DMS79 treated with DMSO at 0.1 percent for 48 hours (cell line): Measurements from ENCODE around the gene ERCC6L.

ENCODE experiments used
- DNase-seq: peaks from one replicate; lab custom pipeline; 2025; lab: John Stamatoyannopoulos, UW

ERCC6L gene

DNA sequence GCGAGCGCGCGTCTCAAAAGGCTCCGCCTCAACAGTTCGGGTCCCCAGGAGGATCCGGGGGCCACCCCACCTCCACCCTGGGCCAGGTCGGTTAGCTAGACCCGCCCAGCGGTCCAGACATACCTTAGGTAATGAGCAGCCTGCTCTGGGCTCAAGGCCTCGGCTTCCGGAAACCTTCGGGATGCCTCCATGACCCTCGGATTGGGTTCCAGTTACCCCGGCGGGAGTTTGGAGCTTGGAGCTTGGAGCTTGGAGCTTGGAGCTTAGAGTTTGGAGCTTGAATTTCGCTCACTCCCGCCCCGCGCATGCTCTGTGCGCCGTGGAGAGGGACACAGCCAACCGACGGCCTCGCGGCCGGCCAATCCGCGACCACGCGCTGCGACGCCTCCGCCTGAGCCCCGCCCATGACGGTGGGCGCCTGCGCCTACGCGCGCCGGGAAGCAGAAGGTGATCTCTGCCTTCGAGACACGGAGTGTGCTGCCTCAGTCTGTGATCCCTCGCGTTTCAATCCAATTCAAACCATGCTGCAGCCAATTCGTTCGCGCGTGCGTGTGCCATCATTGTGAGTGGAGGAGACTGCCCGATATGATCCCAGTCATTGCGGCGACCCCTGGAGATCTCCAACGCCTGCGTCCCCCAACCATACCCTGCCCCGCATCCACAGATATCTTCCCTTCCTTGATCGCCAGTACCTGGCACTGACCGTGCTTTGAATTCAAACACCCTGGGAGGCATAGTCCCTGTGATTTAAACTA, at the start of gene ERCC6L:
TSS of gene ERCC6L (minus strand) at position 307 of the 755 bp plus-strand sequence. CDS start at position 191, 116 bp downstream.
- DNase-seq = peak; percentile 31

GRCh38 chrX:72282302-72282701, 43.5 kb upstream of the ERCC6L start:
- no peak for DNase-seq

GRCh38 chrX:72280321-72280845, 41.6 kb upstream of the ERCC6L start:
- peak; percentile 1 for DNase-seq

- no peak for DNase-seq
Measured at GRCh38 chrX:72276478-72276953, 37.7 kb upstream of the ERCC6L start.

DNA sequence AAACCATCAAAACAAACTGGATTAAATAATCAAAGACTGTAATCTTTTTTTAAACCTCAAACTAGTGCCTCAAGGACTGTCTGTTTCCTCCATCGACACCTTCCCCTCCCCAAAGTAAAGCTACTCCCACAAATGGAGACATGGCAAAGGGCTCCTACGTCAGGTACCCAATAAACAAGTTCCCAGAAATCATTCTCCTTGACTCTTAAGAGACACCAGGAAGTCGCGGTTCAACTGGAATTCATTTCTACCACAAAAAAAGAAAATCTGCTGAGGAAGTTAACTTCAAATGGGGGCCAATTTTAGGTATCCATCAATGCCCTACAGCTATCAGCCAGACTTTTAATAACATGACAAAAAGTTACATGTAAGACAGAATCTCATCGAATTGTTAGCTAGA, 35.7 kb upstream of the ERCC6L start:
- no peak for DNase-seq

DNA sequence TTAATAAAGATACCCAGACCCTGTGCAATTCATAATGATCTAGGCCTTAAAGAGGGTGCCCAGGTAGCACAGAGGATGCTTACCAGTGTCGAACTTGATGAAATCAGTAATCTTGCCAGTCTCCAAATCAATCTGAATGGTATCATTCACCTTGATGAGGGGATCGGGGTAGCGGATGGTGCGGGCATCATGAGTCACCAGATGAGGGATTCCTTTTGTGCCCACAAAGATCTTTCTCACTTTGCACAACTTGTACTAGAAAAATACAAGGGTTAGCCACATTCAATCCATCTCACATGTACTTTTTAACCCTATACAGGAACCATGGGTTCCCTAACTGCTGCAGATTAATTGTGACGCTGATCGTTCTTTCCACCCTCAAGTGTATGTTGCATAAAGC, 34.9 kb upstream of the ERCC6L start:
- no peak for DNase-seq

DNA sequence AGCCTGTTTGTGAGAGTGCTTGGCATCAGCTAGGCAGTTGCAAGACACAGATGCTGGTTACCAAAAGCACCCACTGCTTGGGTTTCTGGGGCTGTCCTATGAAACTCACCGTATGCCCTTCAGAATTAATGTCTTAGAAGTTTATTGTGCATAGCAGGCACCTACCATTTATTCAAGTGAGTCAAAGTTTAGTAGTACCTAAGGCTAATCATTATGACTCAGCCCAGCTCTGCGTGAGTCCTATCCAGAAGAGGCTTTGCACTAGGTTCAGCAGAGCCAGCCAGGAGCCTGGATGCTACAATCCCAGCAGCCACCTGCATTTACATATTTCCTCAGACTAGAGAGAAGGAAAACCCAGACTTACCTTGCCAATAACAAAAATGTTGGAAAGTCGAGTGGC, 34.0 kb upstream of the ERCC6L start:
- DNase-seq = no peak

GRCh38 chrX:72271812-72272211, 33.0 kb upstream of the ERCC6L start:
- DNase-seq = no peak

- DNase-seq = no peak
Measured at GRCh38 chrX:72271091-72271788, 32.4 kb upstream of the ERCC6L start.

DNA sequence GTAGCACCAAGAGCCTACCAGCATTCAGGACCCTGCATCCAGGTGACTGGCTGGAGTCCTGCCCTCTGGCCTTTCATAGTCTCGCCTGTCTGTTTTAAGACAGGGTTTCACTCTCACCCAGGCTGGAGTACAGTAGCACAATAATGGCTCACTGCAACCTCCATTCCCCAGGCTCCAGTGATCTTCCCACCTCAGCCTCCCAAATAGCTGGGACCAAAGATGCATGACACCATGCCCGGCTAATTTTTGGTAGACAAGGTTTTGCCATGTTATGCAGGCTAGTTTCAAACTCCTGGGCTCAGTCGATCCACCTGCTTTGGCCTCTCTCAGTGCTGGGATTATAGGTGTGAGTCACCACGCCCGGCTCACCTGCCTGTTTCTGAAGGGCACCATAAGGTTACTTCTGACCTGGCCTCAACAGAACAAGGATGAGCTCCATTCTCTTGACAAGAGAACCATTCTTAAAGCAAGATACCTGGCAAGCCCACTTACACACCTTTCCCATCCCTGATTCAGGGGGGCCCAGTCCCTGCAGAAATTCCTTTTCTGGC, 31.6 kb upstream of the ERCC6L start:
- no peak for DNase-seq

DNA sequence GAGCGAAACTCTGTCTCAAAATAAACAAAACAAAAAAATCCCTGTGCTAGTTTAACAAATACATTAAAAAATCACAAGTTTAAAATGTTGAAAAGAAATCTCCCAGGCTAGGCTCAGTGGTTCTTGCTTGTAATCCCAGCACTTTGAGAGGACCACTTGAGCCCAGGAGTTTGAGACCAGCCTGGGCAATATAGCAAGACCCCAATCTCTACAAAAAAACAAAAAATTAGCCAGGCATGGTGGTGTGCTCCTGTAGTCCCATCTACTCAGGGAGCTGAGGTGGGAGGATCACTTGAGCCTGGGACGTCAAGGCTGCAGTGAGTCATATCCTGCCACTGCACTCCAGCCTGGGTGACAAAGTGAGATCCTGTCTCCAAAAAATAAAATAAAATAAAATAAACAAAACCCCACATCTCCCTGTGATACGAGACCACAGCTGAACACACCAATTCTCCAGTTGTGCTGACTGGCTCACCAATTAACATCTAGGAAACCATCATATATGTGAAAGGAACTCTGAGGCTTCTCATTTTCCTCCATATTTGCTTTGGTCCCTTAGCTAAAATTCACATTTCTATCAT, 30.9 kb upstream of the ERCC6L start:
- no peak for DNase-seq

GRCh38 chrX:72268597-72269365, 30.0 kb upstream of the ERCC6L start:
- DNase-seq = no peak

- DNase-seq = no peak
Measured at GRCh38 chrX:72265263-72265662, 26.4 kb upstream of the ERCC6L start.

- DNase-seq = peak; percentile 50
Measured at GRCh38 chrX:72262077-72262476, 23.2 kb upstream of the ERCC6L start.

DNA sequence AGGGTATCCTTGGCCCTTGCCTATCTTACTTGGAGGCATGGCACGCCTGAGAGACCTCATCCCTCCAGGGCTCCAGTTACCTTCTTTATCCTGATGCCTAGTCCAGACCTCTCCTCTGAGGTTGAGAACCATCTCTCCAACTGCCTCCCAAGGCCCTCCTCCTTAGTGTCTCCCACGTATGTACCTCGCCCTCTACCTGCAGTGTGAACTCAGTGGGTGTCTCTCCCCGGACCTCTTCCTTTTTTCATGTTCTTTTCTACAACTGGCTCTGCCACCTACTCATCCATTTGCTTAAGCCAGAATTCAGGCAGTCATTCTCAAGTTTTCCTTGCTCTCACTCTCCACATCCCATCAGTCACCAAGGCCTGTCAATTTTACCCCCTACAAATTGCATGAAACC, 21.6 kb upstream of the ERCC6L start:
- DNase-seq = no peak

DNA sequence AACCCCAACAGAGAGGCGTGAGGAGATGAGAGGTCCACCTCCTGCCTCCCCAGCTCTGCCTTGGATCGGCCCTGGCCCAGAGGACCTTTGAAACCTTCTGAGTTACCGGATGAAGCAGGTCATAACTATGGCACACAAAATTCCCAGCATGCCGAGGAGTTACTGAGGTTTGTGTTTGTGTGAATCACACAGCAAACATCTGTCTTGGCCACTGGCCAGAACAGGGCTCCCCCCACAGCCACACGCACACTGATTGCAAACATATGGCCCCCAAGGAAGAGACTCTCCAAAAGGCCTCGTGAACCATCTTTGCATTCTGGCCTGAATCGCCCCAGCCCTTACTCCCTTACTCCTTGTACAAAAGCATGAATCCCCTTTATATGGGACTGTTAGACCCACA, 19.3 kb upstream of the ERCC6L start:
- no peak for DNase-seq

- DNase-seq = no peak
Measured at GRCh38 chrX:72255864-72256263, 17.0 kb upstream of the ERCC6L start.

DNA sequence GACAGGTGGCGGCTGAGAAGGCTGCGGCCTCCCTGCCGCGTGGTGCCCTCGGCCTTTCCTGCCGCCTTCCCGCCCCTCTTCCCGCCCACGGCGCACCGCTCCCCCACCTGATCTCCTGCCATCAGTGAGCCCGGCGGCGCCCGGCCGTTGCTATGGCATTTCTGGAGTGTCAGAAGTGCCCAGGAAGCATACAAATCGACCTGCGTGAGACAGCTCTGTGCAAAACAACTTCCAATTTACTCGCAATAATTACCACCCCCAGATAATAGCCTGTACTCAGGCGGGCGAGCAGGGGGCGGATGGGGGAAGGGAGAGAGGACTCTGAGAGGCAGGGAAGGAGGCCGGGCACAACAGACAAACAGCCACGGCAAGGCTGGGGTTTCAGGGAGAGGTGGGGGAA, 16.6 kb upstream of the ERCC6L start:
- peak; percentile 57 for DNase-seq

DNA sequence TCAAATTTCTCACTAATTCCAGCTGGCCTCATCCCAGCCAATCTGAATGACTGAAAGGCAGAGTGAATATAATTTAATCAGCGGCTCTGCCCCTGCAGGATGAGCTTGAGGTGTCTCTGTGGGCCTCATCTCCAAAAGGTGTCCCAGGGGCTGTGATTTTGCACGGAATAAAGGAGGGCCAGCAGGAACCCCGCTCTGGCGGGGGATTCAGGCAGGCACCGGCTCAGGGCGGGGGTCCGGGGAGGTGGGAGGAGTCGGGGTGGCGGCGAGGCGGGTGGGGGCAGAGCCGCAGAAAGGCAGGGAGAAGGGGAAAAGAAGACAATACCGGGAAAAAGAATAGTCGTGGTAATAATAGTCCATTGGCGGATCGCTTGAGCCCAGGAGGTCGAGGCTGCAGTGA, 16.0 kb upstream of the ERCC6L start:
- DNase-seq = no peak

GRCh38 chrX:72253686-72254085, 14.9 kb upstream of the ERCC6L start:
- DNase-seq = no peak

- peak; percentile 66 for DNase-seq
Measured at GRCh38 chrX:72247206-72247942, 8.5 kb upstream of the ERCC6L start.
